Measurements from ENCODE around the gene NUP50.

The NUP50 gene

DNA sequence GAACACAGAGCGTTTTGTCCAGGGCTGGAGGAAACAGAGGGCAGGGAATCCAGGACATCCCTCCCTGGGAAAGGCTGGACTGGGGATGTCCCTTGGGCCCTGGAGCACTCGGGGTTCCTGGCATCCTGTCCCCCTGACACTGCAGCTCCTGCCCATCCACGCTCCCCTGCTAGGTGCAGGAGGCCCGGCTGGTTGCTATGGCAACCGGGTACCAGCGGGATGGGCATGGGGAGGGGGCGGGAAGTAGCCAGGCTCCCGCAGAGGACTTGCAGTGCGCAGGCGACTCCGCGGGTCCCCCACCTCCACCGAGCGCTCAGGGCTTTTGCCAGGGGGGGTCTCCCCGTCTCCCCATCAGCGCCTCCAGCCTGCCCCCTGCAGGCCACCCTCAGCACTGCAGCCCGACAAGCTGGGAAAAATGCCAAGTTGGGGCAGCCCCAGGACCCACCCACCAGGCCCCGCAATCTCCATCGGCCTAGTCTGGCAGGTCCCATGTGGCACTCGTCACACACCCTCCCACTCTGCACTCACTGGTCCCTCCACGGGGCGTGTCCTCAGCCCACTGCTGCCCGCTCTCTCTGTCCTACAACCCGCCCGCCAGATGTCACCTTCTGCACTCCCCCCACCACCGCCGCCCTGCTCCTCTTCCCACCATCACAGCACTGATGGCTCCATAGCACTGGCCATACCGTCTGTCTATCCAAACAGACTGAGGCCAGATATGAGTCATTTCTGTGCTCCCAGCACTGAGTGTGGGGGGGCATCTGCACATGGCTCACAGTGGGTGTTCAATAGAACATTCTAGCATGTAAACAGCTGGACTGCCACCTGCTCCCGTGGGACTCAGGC is 45.5 kb downstream of the NUP50 start:
- ATAC-seq = peak; percentile 34
- TF ChIP-seq, protein P1, sequence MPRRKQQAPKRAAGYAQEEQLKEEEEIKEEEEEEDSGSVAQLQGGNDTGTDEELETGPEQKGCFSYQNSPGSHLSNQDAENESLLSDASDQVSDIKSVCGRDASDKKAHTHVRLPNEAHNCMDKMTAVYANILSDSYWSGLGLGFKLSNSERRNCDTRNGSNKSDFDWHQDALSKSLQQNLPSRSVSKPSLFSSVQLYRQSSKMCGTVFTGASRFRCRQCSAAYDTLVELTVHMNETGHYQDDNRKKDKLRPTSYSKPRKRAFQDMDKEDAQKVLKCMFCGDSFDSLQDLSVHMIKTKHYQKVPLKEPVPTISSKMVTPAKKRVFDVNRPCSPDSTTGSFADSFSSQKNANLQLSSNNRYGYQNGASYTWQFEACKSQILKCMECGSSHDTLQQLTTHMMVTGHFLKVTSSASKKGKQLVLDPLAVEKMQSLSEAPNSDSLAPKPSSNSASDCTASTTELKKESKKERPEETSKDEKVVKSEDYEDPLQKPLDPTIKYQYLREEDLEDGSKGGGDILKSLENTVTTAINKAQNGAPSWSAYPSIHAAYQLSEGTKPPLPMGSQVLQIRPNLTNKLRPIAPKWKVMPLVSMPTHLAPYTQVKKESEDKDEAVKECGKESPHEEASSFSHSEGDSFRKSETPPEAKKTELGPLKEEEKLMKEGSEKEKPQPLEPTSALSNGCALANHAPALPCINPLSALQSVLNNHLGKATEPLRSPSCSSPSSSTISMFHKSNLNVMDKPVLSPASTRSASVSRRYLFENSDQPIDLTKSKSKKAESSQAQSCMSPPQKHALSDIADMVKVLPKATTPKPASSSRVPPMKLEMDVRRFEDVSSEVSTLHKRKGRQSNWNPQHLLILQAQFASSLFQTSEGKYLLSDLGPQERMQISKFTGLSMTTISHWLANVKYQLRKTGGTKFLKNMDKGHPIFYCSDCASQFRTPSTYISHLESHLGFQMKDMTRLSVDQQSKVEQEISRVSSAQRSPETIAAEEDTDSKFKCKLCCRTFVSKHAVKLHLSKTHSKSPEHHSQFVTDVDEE (CRISPR knock-in tag; IDR thresholded peaks at IDR 0.05) = peak; percentile 39; the same call in 1 of the 2 replicates
- TF ChIP-seq ZNF565 (CRISPR knock-in tag; conservative IDR thresholded peaks at IDR 0.05; ENCODE audit: low read depth) = no peak
- TF ChIP-seq, protein P2, sequence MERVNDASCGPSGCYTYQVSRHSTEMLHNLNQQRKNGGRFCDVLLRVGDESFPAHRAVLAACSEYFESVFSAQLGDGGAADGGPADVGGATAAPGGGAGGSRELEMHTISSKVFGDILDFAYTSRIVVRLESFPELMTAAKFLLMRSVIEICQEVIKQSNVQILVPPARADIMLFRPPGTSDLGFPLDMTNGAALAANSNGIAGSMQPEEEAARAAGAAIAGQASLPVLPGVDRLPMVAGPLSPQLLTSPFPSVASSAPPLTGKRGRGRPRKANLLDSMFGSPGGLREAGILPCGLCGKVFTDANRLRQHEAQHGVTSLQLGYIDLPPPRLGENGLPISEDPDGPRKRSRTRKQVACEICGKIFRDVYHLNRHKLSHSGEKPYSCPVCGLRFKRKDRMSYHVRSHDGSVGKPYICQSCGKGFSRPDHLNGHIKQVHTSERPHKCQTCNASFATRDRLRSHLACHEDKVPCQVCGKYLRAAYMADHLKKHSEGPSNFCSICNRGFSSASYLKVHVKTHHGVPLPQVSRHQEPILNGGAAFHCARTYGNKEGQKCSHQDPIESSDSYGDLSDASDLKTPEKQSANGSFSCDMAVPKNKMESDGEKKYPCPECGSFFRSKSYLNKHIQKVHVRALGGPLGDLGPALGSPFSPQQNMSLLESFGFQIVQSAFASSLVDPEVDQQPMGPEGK (CRISPR knock-in tag; IDR thresholded peaks at IDR 0.05; ENCODE audit: borderline replicate concordance) = peak; percentile 94
- TF ChIP-seq ZC3H10 (CRISPR knock-in tag; IDR thresholded peaks at IDR 0.05) = no peak
- peak; percentile 43; the same call in 1 of the 2 replicates for TF ChIP-seq TCF4 (CRISPR knock-in tag; IDR thresholded peaks at IDR 0.05; ENCODE audit: borderline replicate concordance)

DNA sequence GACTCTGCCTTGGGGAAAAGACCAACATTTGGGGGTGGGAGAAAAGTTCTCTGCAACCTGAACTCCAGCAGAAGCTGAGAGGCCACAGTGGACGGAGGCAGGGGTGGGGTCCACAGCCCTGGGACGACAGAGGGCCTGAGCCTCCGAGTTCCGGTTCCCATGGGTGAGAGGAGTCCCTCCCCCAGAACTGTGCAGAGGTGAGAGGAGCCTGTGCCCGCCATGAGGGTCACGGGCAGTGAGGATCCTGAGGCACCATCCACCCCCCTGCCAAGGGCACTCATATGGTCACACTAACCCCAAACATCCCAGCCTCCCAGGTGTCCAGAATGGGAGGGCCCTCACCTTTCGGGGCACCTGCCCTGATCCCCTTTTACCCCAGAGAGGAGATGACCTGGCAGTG is 46.4 kb downstream of the NUP50 start:
- no peak for ATAC-seq
- TF ChIP-seq, protein P1 (CRISPR knock-in tag; IDR thresholded peaks at IDR 0.05) = no peak
- TF ChIP-seq, protein P3, sequence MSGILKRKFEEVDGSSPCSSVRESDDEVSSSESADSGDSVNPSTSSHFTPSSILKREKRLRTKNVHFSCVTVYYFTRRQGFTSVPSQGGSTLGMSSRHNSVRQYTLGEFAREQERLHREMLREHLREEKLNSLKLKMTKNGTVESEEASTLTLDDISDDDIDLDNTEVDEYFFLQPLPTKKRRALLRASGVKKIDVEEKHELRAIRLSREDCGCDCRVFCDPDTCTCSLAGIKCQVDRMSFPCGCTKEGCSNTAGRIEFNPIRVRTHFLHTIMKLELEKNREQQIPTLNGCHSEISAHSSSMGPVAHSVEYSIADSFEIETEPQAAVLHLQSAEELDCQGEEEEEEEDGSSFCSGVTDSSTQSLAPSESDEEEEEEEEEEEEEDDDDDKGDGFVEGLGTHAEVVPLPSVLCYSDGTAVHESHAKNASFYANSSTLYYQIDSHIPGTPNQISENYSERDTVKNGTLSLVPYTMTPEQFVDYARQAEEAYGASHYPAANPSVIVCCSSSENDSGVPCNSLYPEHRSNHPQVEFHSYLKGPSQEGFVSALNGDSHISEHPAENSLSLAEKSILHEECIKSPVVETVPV (CRISPR knock-in tag; IDR thresholded peaks at IDR 0.05) = no peak
- TF ChIP-seq OSR1 (CRISPR knock-in tag; IDR thresholded peaks at IDR 0.05) (no peak), TOX (CRISPR knock-in tag; IDR thresholded peaks at IDR 0.05; ENCODE audit: borderline replicate concordance) (no peak), ISL1 (CRISPR knock-in tag; IDR thresholded peaks at IDR 0.05) (no peak), ZNF8 (CRISPR knock-in tag; IDR thresholded peaks at IDR 0.05) (no peak), ZNF70 (CRISPR knock-in tag; IDR thresholded peaks at IDR 0.05) (no peak)

DNA sequence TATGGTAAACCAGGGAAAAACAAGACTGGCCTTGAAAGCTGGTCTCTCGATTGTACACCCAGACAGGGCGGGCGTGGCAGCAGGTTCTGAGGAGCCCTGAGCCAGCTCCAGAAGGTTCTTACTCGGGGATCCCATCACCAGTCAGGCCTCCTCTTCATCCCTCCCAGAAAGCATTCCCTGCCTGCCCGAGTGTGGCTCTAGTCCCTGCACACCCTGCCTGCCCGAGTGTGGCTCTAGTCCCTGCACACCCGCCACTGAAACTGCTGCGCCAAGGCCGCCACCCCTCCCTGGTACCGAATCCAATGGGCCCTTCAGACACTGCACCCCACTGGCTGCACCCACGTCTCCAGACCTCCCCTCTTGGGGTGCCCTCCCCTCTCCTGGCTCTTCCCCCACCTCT is 46.9 kb downstream of the NUP50 start:
- no peak for ATAC-seq
- TF ChIP-seq ZFP30 (CRISPR knock-in tag; IDR thresholded peaks at IDR 0.05) (no peak), ZC3H10 (CRISPR knock-in tag; IDR thresholded peaks at IDR 0.05) (no peak), CSDC2 (CRISPR knock-in tag; IDR thresholded peaks at IDR 0.05) (no peak), OSR1 (CRISPR knock-in tag; IDR thresholded peaks at IDR 0.05) (no peak), PPARA (CRISPR knock-in tag; IDR thresholded peaks at IDR 0.05; ENCODE audit: borderline replicate concordance) (no peak), TCF4 (CRISPR knock-in tag; IDR thresholded peaks at IDR 0.05; ENCODE audit: borderline replicate concordance) (no peak), GLIS3 (CRISPR knock-in tag; IDR thresholded peaks at IDR 0.05) (no peak)
- TF ChIP-seq, protein P1 (CRISPR knock-in tag; IDR thresholded peaks at IDR 0.05) = no peak
- TF ChIP-seq, protein P3 (CRISPR knock-in tag; IDR thresholded peaks at IDR 0.05) = no peak
- TF ChIP-seq, protein P4, sequence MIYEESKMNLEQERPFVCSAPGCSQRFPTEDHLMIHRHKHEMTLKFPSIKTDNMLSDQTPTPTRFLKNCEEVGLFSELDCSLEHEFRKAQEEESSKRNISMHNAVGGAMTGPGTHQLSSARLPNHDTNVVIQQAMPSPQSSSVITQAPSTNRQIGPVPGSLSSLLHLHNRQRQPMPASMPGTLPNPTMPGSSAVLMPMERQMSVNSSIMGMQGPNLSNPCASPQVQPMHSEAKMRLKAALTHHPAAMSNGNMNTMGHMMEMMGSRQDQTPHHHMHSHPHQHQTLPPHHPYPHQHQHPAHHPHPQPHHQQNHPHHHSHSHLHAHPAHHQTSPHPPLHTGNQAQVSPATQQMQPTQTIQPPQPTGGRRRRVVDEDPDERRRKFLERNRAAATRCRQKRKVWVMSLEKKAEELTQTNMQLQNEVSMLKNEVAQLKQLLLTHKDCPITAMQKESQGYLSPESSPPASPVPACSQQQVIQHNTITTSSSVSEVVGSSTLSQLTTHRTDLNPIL (CRISPR knock-in tag; IDR thresholded peaks at IDR 0.05; ENCODE audit: low read depth) = no peak
- TF ChIP-seq, protein P5, sequence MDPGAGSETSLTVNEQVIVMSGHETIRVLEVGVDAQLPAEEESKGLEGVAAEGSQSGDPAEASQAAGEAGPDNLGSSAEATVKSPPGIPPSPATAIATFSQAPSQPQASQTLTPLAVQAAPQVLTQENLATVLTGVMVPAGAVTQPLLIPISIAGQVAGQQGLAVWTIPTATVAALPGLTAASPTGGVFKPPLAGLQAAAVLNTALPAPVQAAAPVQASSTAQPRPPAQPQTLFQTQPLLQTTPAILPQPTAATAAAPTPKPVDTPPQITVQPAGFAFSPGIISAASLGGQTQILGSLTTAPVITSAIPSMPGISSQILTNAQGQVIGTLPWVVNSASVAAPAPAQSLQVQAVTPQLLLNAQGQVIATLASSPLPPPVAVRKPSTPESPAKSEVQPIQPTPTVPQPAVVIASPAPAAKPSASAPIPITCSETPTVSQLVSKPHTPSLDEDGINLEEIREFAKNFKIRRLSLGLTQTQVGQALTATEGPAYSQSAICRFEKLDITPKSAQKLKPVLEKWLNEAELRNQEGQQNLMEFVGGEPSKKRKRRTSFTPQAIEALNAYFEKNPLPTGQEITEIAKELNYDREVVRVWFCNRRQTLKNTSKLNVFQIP (CRISPR knock-in tag; IDR thresholded peaks at IDR 0.05; ENCODE audit: borderline replicate concordance, low read depth) = no peak
